Iris pigment epithelial cell (primary cell): ENCODE data around the gene POU2AF1.
A peak's percentile ranks its signal among the peaks of the same experiment; 100 is the strongest.

ENCODE experiments used
- DNase-seq: peaks from one replicate; pipeline ENCODE4 v3.0.0-alpha.2; 2011; ENCODE audit warnings: low read depth

Gene POU2AF1

DNA sequence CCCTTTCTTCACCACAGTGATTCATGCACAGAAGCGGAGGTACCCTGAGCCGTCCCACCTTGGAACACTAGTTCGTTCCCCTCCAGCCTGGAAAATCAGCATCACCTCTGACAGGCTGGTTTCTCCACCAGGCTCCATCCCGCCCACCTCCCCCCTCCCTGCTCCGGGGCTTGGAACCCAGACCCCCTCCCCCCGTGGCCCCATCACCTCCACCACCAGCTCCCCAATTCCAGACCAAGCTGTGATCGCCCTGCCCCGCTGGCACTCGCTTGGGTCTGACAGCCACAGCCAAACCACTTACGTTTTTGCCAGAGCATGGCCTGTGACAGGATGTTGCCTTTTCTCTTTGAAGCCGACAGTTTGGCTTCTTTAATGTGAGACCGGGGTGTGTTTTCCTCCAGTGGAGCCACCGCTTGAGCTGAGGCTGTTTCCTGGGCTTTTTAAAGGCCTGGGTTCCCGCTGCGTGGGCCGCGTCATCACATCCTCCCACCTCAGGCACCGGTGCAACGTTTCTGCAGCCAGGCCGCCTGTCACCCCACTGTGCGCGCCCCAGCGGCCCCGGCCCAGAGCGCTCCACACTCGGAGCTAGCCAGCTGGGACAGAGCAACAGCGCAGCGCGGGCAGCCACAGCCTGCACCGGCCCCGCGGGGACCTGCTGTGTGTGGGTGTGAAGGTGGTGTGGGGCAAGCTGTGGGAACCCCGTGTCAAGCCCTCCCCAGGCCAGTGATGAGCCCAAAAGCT is at the start of gene POU2AF1:
POU2AF1 (minus strand) TSS at position 415 of the 741 bp plus-strand sequence; CDS start at position 317, 98 bp downstream.
- DNase-seq: peak; percentile 13

DNA sequence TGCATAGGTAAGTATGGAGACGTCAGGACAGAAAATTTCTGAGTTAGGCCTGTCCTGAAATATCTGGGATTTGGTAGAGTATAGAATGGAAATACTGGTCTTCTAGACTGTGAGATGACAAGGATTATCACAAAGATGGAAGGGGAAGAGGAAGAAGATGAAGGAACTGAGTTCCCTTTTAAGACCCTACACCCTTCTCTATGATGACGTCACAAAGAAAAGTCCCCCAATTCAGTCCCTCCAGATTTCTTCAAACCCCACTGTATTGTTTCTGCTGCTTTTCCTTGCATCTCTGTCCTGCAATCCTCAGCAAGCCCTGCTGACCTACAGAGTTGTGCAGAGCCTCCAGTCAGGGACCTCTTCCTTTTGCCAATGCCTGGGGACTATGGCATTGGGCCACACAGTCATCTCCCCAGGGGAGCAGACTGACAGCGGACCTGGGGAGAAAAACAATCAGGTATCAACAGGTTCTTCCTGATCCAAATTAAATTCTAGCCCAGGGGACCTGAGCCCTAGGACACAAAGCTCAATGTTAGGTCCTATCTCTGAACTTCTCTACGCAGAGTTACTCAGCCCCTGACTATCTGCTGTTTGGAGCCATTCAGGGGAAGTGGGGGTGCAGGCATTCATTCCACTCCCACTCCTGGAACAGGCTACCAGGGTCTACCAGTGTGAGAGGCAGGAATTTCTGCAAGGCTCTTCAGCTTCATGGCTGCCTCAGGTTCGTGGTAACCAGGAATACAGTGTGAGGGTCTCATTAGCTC is 49.2 kb upstream of the POU2AF1 start:
- no peak for DNase-seq

GRCh38 chr11:111427471-111427912 is 48.4 kb upstream of the POU2AF1 start:
- DNase-seq: peak; percentile 31

- DNase-seq: no peak
Measured at GRCh38 chr11:111426617-111427016, 47.5 kb upstream of the POU2AF1 start.

DNA sequence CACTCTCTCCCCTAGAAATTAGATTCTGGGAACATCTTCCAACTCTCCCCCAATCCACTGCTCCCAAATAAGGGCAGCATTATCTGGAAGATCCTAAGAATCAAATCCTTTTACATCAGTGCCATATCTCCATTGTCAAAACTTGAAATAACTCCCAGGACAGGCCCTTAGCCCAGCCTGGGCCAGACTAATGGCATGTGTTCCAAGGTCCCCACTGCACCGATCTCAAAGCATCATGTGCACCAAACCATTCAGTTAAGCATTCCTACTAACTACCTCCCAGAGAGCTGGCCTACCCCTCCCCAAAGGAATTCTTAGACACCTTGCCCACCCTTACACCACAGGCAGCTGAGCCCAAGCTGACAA is 44.2 kb upstream of the POU2AF1 start:
- DNase-seq: no peak

DNA sequence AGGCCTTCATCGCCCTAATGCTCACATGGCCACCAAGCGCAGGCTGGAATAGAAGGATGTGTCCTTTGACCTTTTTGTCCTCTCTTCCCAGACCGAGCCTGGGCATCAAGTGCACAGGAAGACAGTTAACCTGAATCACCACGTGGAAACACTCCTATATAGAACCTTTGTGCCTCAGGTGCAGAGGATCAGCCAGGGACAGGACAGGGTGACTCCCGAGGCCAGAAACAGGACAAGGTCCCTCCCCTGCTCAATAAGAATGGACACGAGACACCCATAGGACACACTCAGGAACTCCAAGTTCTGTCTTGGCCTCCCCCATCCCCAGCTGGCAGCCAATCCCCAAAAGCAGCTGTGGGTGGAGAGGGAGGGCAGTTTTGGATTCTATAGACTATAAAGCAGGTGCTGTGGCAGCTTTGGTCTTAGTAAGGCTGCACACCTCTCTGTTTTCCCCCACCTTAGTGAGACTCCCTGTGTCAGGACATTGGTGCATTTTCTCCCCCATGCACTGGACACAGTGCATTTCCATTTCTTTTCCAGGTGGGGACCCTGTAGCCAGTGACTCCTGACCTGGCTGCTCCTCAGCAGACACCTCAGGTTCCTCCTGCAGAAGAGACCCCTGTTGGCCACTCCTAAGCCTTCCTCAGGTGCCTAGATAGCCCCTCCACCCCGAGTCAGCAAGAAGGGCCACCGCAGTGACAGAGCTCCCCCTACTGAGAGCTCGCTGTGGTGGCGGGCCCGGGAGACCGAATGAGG is 43.6 kb upstream of the POU2AF1 start:
- peak; percentile 46 for DNase-seq

- DNase-seq: no peak
Measured at GRCh38 chr11:111421251-111421650, 42.2 kb upstream of the POU2AF1 start.

- DNase-seq: no peak
Measured at GRCh38 chr11:111419641-111420327, 40.7 kb upstream of the POU2AF1 start.

GRCh38 chr11:111419181-111419580 is 40.1 kb upstream of the POU2AF1 start:
- no peak for DNase-seq

GRCh38 chr11:111418436-111418787 is 39.3 kb upstream of the POU2AF1 start:
- no peak for DNase-seq

GRCh38 chr11:111417766-111418435 is 38.8 kb upstream of the POU2AF1 start:
- DNase-seq: peak; percentile 97

DNA sequence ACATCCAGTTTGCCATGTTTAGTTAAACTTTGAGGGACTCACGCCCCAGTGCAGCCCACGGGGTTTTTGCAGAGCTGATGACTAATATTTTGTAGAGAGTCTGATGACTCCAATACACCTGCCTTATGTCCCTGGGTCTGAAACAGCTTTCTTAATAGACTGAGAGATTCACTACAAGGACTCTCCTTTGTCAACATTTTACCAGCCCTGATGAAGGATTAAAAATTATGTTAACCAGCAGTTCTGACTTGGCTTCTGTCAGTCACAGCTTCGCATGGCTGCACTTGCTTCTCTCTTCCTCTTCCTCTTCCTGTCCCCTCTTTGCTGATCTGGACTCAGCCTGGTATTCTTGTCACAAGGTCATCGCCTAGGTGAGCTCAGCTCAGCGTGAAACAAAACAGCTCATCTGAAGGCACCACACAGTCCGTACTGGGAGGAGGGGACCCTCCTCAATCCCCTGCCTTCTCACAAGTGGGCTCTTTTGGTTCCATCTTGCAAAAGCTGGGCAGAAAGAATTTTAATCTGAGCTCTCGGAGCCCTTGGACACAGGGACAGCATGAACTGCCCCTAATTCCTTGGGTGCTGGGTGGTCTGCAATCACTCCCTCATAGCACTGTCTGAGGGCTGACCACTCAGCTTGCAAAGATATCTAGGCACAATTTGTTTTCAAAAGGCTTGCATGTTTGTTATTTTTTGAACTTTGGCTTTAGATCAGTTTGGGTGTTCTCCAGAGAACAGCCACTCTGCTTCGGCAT is 38.1 kb upstream of the POU2AF1 start:
- DNase-seq: peak; percentile 40

DNA sequence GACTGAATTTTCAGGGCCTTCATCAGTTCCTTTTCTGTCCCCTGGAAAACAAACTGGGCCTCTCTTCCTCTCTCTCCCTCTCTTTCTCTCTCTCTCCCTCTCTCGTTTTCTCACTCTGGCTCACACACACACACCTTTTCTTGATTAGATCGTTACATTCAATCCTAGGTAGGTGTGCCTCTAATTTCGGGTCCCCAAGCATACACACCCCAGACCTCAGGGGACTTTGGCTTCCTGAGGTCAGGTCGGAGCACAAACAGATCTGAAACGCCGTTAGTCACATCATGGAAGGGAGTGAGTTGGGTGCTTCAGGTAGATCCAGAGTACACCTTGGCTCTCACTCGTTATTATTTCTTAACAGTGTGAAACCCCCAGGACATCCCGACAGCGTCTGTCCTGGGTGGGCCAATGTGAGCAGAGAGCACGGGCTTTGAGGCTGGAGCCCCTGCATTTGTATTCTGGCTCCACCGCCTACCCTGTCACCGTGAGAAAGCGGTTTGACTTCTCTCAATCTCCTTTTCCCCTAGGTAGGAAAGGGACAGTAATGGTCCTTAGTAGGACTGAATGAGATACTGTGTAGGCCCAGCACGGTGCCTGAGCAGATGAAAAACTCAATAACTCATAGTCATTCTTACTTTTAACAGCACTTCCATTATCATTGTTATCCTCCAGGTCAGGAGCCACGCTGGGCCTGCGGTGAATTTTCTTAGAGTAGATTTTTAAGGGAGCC is 37.3 kb upstream of the POU2AF1 start:
- no peak for DNase-seq

- DNase-seq: no peak
Measured at GRCh38 chr11:111414936-111415335, 35.9 kb upstream of the POU2AF1 start.

GRCh38 chr11:111414267-111414931 is 35.3 kb upstream of the POU2AF1 start:
- DNase-seq: peak; percentile 7

GRCh38 chr11:111413849-111414248 is 34.8 kb upstream of the POU2AF1 start:
- DNase-seq: no peak

DNA sequence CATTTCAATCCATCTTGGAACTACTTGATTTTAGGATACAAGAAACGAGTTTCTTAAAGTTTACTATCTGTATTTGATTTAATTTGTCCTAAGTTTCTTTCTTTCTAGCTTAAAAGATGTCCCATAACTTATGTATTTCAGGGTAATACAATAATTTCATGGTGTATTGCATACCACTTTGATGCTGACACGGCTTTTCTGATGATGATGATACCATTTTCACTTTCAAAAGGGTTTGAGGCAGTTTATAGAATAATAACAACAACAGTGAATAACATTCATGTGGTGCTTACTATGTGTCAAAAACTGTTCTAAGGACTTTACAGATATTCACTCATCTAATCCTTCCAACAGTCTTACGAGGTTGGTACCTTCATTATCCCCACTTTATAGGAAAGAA is 33.2 kb upstream of the POU2AF1 start:
- DNase-seq: no peak

DNA sequence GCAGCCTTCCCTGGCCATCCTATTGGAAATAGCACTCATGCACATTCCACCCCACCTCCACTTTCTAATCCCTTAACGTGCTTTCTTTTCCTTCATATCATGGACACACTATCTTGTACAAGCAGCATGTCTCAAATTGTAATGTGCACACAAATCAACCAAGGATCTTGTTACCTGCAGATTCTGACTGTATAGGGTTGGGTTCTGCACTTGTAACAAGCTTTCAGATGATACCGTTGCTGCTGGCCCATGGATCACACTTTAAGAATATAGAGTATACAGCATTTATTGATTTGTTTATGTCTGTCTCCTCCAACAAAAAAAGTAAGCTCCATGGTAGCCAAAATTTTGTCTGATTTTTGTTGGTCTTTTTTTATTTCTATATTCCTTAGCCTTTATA is 32.4 kb upstream of the POU2AF1 start:
- DNase-seq: no peak

DNA sequence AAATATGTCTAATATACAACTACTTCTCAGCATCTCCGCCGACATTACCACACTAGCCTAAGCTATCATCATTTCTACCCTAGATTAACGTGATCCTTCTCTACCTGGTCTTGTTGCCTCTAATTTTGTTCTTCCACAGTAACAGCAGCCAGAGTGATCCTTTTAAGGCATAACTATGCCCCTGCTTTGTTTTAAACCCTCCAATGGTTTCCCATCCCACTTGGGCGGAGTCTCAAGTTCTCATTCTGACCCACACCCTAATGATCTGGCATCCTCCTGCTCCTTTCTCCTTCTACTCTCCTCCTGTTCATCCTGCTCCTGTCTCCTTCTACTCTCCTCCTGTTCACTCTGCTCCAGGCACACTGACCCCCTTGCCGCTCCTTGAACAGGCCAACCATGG is 31.9 kb upstream of the POU2AF1 start:
- DNase-seq: no peak

- DNase-seq: no peak
Measured at GRCh38 chr11:111409915-111410314, 30.8 kb upstream of the POU2AF1 start.
